Coronary artery (tissue), 2 donors: ENCODE results near the gene EFHD2.

Experiments used
- DNase-seq: peaks from one replicate; pipeline ENCODE4 v3.0.0-alpha.2; 2017; ENCODE audit warnings: low spot score
- H3K27ac ChIP-seq, 2 donors: fragments of 200-600 bp; sonication (generic); one replicate each; pipeline ENCODE4 v1.5.1; 2016 to 2019
- H3K4me3 ChIP-seq: fragments of 200-600 bp; sonication (generic); 2 replicates; pipeline ENCODE4 v1.5.1; 2016; ENCODE audit warnings: mild to moderate bottlenecking, moderate library complexity
- TF ChIP-seq, protein P1 (sequence below): fragments of 200-600 bp; sonication (generic); IDR thresholded peaks from one replicate; pipeline ENCODE4 v1.5.1; 2019; ENCODE audit warnings: antibody characterized with exemption

Gene EFHD2

DNA sequence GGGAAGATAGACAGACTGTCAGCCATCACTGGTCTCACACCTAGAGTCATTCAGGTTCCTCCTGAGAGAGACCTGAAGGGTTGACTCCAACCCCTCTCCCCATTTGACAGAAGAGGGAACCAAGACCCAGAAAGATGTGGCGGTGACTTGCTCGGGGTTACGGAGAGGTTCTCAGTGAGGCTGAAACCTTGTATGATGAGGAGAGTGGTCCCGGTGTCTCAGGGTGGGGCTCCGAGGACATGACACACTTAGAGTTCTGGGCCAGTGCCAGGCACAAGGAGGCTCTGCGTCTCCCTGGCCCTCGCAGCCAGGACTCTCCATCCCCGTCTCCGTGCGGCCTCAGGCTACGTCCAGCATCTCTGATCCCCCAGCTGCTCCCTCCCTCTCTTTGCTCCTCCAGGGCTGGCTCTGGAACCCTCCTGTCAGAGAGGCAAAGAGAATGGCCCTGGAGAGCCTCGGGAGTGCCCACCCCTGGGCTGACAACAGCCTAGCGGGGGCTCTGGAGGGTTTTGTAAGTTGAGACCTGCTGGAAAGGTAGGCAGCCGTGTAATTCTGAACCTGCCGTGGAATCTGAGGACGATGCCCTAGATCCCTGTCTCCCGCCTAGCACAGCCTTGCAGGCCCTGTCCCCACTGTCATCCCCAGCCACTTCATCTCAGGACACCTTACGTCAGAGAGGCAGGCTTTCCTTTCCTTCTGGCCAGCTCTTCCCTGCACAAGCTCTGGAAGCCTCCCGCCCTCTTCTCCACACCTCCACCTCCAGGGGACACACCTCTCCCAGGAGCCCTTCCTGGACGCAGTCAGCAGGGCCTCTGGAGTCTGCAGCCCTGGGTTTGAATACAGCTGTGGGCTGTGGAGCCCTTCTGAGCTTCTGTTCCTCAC, 4.1 kb downstream of the EFHD2 start:
- H3K27ac ChIP-seq, result peak overlapping the region in 1 of 2 donors; percentile 13
- H3K4me3 ChIP-seq, result no peak overlapping the region
- no peak for DNase-seq
- TF ChIP-seq, protein P1, sequence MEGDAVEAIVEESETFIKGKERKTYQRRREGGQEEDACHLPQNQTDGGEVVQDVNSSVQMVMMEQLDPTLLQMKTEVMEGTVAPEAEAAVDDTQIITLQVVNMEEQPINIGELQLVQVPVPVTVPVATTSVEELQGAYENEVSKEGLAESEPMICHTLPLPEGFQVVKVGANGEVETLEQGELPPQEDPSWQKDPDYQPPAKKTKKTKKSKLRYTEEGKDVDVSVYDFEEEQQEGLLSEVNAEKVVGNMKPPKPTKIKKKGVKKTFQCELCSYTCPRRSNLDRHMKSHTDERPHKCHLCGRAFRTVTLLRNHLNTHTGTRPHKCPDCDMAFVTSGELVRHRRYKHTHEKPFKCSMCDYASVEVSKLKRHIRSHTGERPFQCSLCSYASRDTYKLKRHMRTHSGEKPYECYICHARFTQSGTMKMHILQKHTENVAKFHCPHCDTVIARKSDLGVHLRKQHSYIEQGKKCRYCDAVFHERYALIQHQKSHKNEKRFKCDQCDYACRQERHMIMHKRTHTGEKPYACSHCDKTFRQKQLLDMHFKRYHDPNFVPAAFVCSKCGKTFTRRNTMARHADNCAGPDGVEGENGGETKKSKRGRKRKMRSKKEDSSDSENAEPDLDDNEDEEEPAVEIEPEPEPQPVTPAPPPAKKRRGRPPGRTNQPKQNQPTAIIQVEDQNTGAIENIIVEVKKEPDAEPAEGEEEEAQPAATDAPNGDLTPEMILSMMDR, result no peak

DNA sequence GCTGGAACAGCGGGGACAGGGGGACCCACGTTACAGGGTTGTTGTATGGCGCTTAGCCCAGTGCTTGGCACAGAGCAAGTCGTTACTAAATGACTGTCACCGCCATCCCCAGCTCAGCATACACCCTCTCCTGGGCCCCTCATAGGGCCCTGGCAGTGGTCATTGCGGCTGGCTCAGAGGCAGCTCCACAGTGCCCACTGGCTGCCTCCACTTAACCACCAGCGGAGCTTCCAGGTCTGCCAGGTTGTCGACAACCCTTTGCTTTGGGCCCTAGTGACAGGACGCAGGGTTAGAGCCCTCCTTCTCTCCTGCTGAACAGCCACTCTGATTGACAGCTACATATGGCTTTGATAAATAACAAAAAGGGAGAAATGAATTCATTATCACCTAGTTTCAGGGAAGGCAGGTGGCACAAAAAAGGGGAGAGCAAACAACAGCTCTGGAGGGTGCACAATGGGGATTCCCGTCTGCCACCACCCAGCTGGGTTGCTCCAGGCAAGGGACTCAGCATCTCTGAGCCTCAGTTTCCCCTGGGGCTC, 4.8 kb downstream of the EFHD2 start:
- DNase-seq, result no peak
- TF ChIP-seq, protein P1, result no peak
- H3K27ac ChIP-seq, result no peak overlapping the region
- no peak overlapping the region for H3K4me3 ChIP-seq

DNA sequence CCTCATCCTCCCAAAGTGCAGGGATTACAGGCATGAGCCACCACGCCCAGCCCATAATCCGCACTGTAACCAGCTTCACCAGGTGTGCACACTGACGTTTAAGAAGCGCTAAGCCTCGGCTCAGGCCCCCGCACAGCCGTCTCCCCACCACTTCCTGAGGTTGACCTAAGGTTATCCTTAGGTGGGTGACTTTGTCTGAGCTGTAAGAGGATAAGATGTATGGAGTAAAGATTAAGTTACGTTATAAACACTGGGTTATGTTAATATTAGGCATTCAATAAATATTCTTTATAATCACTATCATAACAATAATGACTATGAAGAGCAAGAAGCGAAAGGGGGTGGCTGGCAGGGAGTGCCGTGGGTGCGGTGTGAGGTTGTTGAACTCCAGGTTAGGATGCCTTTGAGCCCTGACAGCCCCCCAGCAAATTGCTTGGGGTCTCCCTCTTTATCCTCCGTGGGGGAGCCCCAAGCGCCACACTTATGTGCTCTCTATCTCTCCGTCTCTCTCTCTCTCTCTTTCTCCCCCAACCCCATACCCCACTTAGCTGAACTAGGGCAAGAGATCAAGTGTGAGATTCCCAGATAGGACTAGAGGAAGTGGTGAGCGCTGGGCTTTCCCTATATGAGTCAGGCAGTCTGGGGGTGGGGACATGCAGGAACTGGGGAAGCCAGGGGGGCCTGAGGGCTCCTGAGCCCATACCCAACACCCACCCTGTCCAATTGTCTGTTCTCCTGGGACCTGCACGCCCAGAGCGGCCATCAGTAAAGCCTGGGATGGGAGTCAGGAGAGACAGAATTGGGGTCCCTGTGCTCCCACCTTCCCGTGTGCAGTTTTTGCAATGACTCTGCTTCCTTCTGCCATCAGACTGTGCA, 7.6 kb downstream of the EFHD2 start:
- no peak for DNase-seq
- TF ChIP-seq, protein P1, result no peak

DNA sequence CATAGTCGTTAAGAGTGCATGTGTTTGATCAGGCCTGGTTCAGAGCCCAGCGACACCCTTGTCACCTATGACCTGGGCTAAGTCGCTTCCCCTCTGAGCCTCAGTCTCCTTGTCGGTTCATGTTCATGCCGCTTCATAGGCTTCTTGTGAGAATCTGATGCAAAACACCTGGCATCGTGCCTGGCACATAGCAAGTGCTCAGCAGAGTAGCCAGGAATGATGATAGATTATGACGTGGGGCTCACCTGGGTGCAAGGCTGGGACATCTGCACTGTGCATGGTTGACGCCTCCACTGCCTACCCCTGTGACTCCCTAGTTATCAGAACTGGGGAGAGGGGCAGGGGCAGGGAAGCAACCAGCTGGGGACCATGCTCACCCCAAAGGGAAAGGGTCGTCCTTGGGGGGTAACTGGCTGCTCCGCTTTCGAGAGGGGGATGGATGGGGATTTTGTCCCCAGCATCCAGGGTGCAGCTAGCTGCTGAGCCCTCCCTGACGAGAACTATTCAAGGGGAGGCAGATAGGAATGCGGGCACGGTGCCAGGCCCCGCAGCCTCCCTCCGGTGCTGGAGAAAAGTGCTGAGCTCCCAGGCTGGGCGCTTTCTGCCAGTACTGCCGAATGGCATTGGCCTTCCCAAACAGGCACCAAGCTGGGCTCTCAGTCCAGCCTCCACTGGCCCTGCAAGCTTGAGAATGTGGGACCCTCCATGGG, 9.3 kb downstream of the EFHD2 start:
- TF ChIP-seq, protein P1, result no peak
- Histone ChIP-seq H3K27ac (no peak overlapping the region), H3K4me3 (no peak overlapping the region)
- DNase-seq, result no peak

More for the DNA sequence above, 7.6 kb downstream of the EFHD2 start:
- Histone ChIP-seq H3K27ac (peak overlapping the region in 1 of 2 donors; percentile 15), H3K4me3 (no peak overlapping the region)

DNA sequence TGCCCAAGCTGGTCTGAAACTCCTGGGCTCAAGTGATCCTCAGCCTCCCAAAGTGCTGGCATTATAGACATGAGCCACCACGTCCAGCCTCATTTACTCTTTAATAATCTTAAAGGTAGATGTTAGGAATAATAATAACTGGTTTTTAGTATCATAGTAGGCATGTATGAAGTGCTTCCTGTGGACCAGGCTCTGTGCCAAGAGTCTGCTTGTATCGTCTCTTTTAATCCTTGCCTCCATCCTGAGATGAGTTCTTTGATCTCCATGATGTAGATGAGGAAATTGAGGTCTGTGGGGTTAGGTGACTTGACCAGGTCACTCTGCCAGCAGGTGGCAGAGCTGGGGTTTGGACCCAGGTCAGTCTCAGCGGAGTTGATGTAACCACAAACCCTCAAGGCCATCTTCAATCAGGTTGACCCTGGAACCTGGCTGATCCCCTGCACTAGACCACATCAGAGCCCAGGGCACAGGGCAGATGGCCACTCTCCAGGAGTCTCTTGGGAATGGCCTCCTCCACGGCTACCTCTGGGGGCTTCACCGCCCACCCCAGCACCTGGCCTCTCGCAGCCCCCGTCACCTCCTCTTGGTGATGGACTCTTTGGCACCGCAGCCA, 11.3 kb downstream of the EFHD2 start:
- no peak overlapping the region for H3K27ac ChIP-seq
- TF ChIP-seq, protein P1, result no peak
- no peak overlapping the region for H3K4me3 ChIP-seq
- no peak for DNase-seq

DNA sequence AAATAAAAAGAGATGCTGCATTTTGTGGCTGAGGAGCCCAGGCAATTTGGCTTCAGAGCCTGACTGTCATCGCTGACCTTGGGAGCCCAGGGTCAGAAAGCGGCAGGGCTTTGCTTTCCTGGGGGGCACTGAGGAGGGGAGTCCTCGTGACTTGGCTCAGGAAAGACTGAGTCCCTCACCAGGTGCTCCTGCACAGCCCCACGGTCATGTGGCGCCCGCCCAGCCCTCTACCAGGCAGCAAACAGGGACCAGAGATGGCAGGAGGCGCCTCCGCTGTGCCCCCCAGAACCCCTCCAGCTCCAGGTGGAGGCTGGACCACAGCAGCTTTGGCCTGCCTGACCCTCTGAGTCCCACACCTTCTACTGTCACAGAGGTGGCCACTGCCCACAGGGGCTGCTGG, 13.2 kb downstream of the EFHD2 start:
- Histone ChIP-seq H3K4me3 (no peak overlapping the region), H3K27ac (no peak overlapping the region)
- no peak for DNase-seq
- TF ChIP-seq, protein P1, result no peak
